Hepatocyte (in vitro differentiated cells): ENCODE results near the gene PRR12.

Experiments
- CTCF ChIP-seq: fragments of 200-600 bp; sonication (generic); IDR thresholded peaks from 2 replicates; pipeline ENCODE4 v1.5.1; 2016; ENCODE audit warnings: antibody characterized with exemption, mild to moderate bottlenecking; ENCODE audit not compliant: poor library complexity
- EZH2 ChIP-seq: fragments of 200-600 bp; sonication (generic); IDR thresholded peaks from 2 replicates; pipeline ENCODE4 v1.6.1; 2016; ENCODE audit warnings: antibody characterized with exemption, mild to moderate bottlenecking, borderline replicate concordance

DNA sequence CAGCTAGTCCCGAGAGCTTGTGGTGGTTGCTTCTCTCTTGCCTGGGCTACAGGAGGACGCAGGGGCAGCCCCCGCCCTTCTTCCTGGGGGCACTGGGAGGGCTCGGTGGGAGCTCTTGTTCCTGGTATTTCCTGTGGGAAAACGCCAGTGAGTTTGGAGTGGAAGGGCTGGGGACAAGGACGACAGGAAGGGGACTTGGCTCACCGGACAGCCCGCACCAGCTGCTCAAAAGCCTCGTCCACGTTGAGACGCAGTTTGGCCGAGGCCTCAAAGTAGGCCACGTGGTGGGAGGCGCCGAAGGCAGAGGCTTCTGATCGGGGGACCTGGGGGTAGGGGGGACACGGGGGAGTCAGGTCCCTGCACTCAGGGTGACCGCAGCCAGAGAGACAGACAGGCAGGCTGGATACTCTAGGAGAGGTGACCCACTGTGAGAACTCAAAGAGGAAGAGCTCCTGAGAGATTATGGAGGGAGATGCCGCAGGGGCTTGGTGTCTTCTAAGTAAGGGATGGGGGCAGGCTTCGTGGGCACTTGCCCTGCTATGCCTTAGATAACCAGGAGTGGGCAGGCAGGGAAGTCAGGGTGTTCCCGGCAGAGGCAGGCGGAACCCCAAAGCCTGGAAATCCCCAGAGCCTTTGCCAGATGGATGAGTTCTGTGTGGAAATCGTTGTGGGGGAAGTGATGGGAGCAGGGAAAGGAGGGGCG, 44.7 kb downstream of the PRR12 start:
- peak; percentile 4 for TF ChIP-seq CTCF
- no peak for TF ChIP-seq EZH2
